IPS DF 6.9 (cell line): Measurements from ENCODE around the gene PMAIP1.
A peak's percentile ranks its signal among the peaks of the same experiment; 100 is the strongest.
"Not testable (repeated sequence)": the region's sequence is repeated elsewhere in the genome, so short reads cannot be mapped to it uniquely, and the experiment has no call there.

ENCODE experiments used
- DNase-seq: peaks from one replicate; pipeline ENCODE4 v3.0.0-alpha.2; 2013; ENCODE audit warnings: low read depth, low spot score
- H3K27ac ChIP-seq: one replicate; pipeline ENCODE4 v1.5.1; 2013; ENCODE audit warnings: low read length, control low read depth
- H3K27me3 ChIP-seq: 2 replicates; pipeline ENCODE4 v1.6.1; 2013; ENCODE audit warnings: mild to moderate bottlenecking, low read length; ENCODE audit not compliant: control insufficient read depth, insufficient read depth
- H3K36me3 ChIP-seq: 2 replicates; pipeline ENCODE4 v1.6.1; 2013; ENCODE audit warnings: low read length; ENCODE audit not compliant: control insufficient read depth, insufficient read depth
- H3K4me1 ChIP-seq: 2 replicates; pipeline ENCODE4 v1.6.1; 2013; ENCODE audit warnings: low read length; ENCODE audit not compliant: control insufficient read depth, insufficient read depth
- H3K4me3 ChIP-seq: 2 replicates; pipeline ENCODE4 v1.5.1; 2013; ENCODE audit warnings: mild to moderate bottlenecking, low read length
- H3K9me3 ChIP-seq: 2 replicates; pipeline ENCODE4 v1.6.1; 2013; ENCODE audit warnings: low read length, inconsistent platforms; ENCODE audit not compliant: control insufficient read depth, insufficient read depth
- WGBS: extraction: QIAGEN DNeasy Blood & Tissue Kit; methylation state at CpG from one replicate; pipeline ENCODE4 v1.1.7; 2013; ENCODE audit warnings: mixed read lengths, missing lambda C conversion rate; ENCODE audit not compliant: insufficient read length, insufficient coverage; 5-methylcytosine and 5-hydroxymethylcytosine counted together

Gene PMAIP1

GRCh38 chr18:59899298-59900221 lies at the start of gene PMAIP1:
Gene PMAIP1, plus strand, starts transcription at chr18:59899996. Its CDS starts 182 bp downstream, at chr18:59900178.
- Histone ChIP-seq H3K36me3 (peaks cover 5% of the 10 kb centered on the region; the same call in 1 of the 2 replicates), H3K27me3 (no peaks in the 10 kb centered on the region), H3K4me1 (no peaks in the 10 kb centered on the region; the same call in 1 of the 2 replicates), H3K27ac (no peak within 1 kb of the TSS), H3K4me3 (peak within 1 kb of the TSS; percentile 57), H3K9me3 (no peaks in the 10 kb centered on the region)
- peak; percentile 67 for DNase-seq
- no CpG with 5 or more reads among the region's 73 CpGs for WGBS

- WGBS, result no CpG with 5 or more reads among the region's 8 CpGs
- no peak overlapping the region for H3K27ac ChIP-seq
- H3K27me3 ChIP-seq, result no peaks in the 10 kb centered on the region
- no peak overlapping the region for H3K4me3 ChIP-seq
- no peaks in the 10 kb centered on the region for H3K9me3 ChIP-seq
- DNase-seq, result no peak
- H3K4me1 ChIP-seq, result no peaks in the 10 kb centered on the region
- H3K36me3 ChIP-seq, result no peaks in the 10 kb centered on the region
These were observed 47.9 kb upstream of the PMAIP1 start for GRCh38 chr18:59851784-59852399.

- Histone ChIP-seq H3K4me1 (no peaks in the 10 kb centered on the region), H3K4me3 (no peak overlapping the region), H3K9me3 (no peaks in the 10 kb centered on the region), H3K27ac (no peak overlapping the region), H3K36me3 (no peaks in the 10 kb centered on the region), H3K27me3 (no peaks in the 10 kb centered on the region)
- WGBS, result no CpG with 5 or more reads among the region's 2 CpGs
- DNase-seq, result no peak
These were observed 47.2 kb upstream of the PMAIP1 start for GRCh38 chr18:59852548-59852947.

- Histone ChIP-seq H3K27me3 (no peaks in the 10 kb centered on the region), H3K36me3 (no peaks in the 10 kb centered on the region), H3K4me3 (no peak overlapping the region), H3K27ac (no peak overlapping the region), H3K9me3 (no peaks in the 10 kb centered on the region), H3K4me1 (no peaks in the 10 kb centered on the region)
- WGBS, result no CpG with 5 or more reads among the region's 3 CpGs
- no peak for DNase-seq
These were observed 46.4 kb upstream of the PMAIP1 start for GRCh38 chr18:59853380-59853779.

- H3K4me1 ChIP-seq, H3K36me3 ChIP-seq, DNase-seq, H3K27me3 ChIP-seq, H3K9me3 ChIP-seq, H3K27ac ChIP-seq, H3K4me3 ChIP-seq: not testable (repeated sequence)
- WGBS, result no CpG with 5 or more reads among the region's 4 CpGs
These were observed 45.8 kb upstream of the PMAIP1 start for GRCh38 chr18:59853988-59854387.

GRCh38 chr18:59861009-59861408 lies 38.8 kb upstream of the PMAIP1 start:
- no peak for DNase-seq
- H3K36me3 ChIP-seq, result no peaks in the 10 kb centered on the region
- no peaks in the 10 kb centered on the region for H3K27me3 ChIP-seq
- no peaks in the 10 kb centered on the region for H3K9me3 ChIP-seq
- H3K27ac ChIP-seq, result no peak overlapping the region
- WGBS, result no CpG with 5 or more reads among the region's 4 CpGs
- no peak overlapping the region for H3K4me3 ChIP-seq
- H3K4me1 ChIP-seq, result peaks cover 3% of the 10 kb centered on the region; the same call in 1 of the 2 replicates

GRCh38 chr18:59861963-59862819 lies 37.6 kb upstream of the PMAIP1 start:
- no peak for DNase-seq
- Histone ChIP-seq H3K9me3 (no peaks in the 10 kb centered on the region), H3K4me1 (peaks cover 3% of the 10 kb centered on the region; the same call in 1 of the 2 replicates), H3K4me3 (no peak overlapping the region), H3K36me3 (no peaks in the 10 kb centered on the region), H3K27ac (no peak overlapping the region), H3K27me3 (no peaks in the 10 kb centered on the region)
- WGBS, result no CpG with 5 or more reads among the region's 7 CpGs

GRCh38 chr18:59865241-59865986 lies 34.4 kb upstream of the PMAIP1 start:
- DNase-seq, result no peak
- Histone ChIP-seq H3K27me3 (no peaks in the 10 kb centered on the region), H3K36me3 (no peaks in the 10 kb centered on the region), H3K4me1 (peaks cover 3% of the 10 kb centered on the region; the same call in 1 of the 2 replicates), H3K9me3 (no peaks in the 10 kb centered on the region), H3K4me3 (no peak overlapping the region), H3K27ac (no peak overlapping the region)
- WGBS, result no CpG with 5 or more reads among the region's 6 CpGs

GRCh38 chr18:59866551-59867269 lies 33.1 kb upstream of the PMAIP1 start:
- no peak for DNase-seq
- H3K4me3 ChIP-seq, result no peak overlapping the region
- H3K4me1 ChIP-seq, result peaks cover 3% of the 10 kb centered on the region; the same call in 1 of the 2 replicates
- H3K27me3 ChIP-seq, result no peaks in the 10 kb centered on the region
- H3K36me3 ChIP-seq, result no peaks in the 10 kb centered on the region
- no CpG with 5 or more reads among the region's 2 CpGs for WGBS
- no peaks in the 10 kb centered on the region for H3K9me3 ChIP-seq
- no peak overlapping the region for H3K27ac ChIP-seq
